NCI-H2196 treated with DMSO at 0.1 percent for 48 hours (cell line): ENCODE results near the gene CACNA2D3.

ENCODE experiments used
- DNase-seq: peaks from one replicate; lab custom pipeline; 2025; ENCODE audit not compliant: unreplicated experiment; lab: John Stamatoyannopoulos, UW

CACNA2D3 gene

GRCh38 chr3:54653456-54654195 lies 531.3 kb downstream of the CACNA2D3 start:
- no peak for DNase-seq

GRCh38 chr3:54654776-54655175 lies 532.4 kb downstream of the CACNA2D3 start:
- no peak for DNase-seq

- no peak for DNase-seq
Observed at GRCh38 chr3:54659347-54659746, 537.0 kb downstream of the CACNA2D3 start.

- DNase-seq, result no peak
Observed at GRCh38 chr3:54660714-54661132, 538.4 kb downstream of the CACNA2D3 start.

- DNase-seq, result no peak
Observed at GRCh38 chr3:54661151-54661550, 538.8 kb downstream of the CACNA2D3 start.

- no peak for DNase-seq
Observed at GRCh38 chr3:54663501-54664011, 541.2 kb downstream of the CACNA2D3 start.

GRCh38 chr3:54665016-54665600 lies 542.8 kb downstream of the CACNA2D3 start:
- no peak for DNase-seq

- no peak for DNase-seq
Observed at GRCh38 chr3:54668236-54668635, 545.9 kb downstream of the CACNA2D3 start.

- no peak for DNase-seq
Observed at GRCh38 chr3:54670201-54671000, 548.0 kb downstream of the CACNA2D3 start.

- DNase-seq, result no peak
Observed at GRCh38 chr3:54671511-54671910, 549.2 kb downstream of the CACNA2D3 start.

GRCh38 chr3:54676087-54676486 lies 553.7 kb downstream of the CACNA2D3 start:
- no peak for DNase-seq

GRCh38 chr3:54681706-54682105 lies 559.4 kb downstream of the CACNA2D3 start:
- no peak for DNase-seq

GRCh38 chr3:54685213-54685612 lies 562.9 kb downstream of the CACNA2D3 start:
- DNase-seq, result no peak

- no peak for DNase-seq
Observed at GRCh38 chr3:54691289-54691771, 569.0 kb downstream of the CACNA2D3 start.

- no peak for DNase-seq
Observed at GRCh38 chr3:54696313-54696712, 574.0 kb downstream of the CACNA2D3 start.

- DNase-seq, result no peak
Observed at GRCh38 chr3:54698054-54698453, 575.7 kb downstream of the CACNA2D3 start.

- no peak for DNase-seq
Observed at GRCh38 chr3:54703923-54704322, 581.6 kb downstream of the CACNA2D3 start.

GRCh38 chr3:54705730-54706129 lies 583.4 kb downstream of the CACNA2D3 start:
- DNase-seq, result no peak

- no peak for DNase-seq
Observed at GRCh38 chr3:54706738-54707137, 584.4 kb downstream of the CACNA2D3 start.

GRCh38 chr3:54709785-54710184 lies 587.4 kb downstream of the CACNA2D3 start:
- DNase-seq, result no peak

GRCh38 chr3:54710954-54711353 lies 588.6 kb downstream of the CACNA2D3 start:
- DNase-seq, result no peak

- DNase-seq, result no peak
Observed at GRCh38 chr3:54712539-54712938, 590.2 kb downstream of the CACNA2D3 start.
